ENCODE data around the gene MYLK.

GRCh38 chr3:123687286-123687685, 196.8 kb downstream of the MYLK start:
- TF ChIP-seq CTCF (IDR thresholded peaks at IDR 0.05): no peak
- no peak for TF ChIP-seq POLR2A (IDR thresholded peaks at IDR 0.05)

Data from tibial nerve (tissue), 3 donors.